Vagina (tissue), 2 donors: Measurements from ENCODE around the gene SUSD6. TPM values are rescaled to one million over a fixed set of nuclear protein-coding genes. Genes with fewer than 3 reads are reported as not detected.

Source experiments
- DNase-seq, 2 donors: peaks; one replicate each; pipeline ENCODE4 v3.0.0-alpha.2; 2017; ENCODE audit errors: extremely low spot score in 2 of 2
- H3K27ac ChIP-seq: fragments of 200-600 bp; sonication (generic); one replicate; pipeline ENCODE4 v1.5.1; 2019
- H3K27me3 ChIP-seq: fragments of 200-600 bp; sonication (generic); one replicate; pipeline ENCODE4 v1.5.1; 2019
- H3K36me3 ChIP-seq, 2 donors: fragments of 200-600 bp; sonication (generic); one replicate each; pipeline ENCODE4 v1.5.1; 2017 to 2019
- H3K4me1 ChIP-seq: fragments of 200-600 bp; sonication (generic); one replicate; pipeline ENCODE4 v1.5.1; 2019
- H3K4me3 ChIP-seq, 2 donors: fragments of 200-600 bp; sonication (generic); 1 replicate in 1 of 2; 2 replicates in 1 of 2; pipeline ENCODE4 v1.5.1; 2016 to 2019
- H3K9me3 ChIP-seq: fragments of 200-600 bp; sonication (generic); one replicate; pipeline ENCODE4 v1.5.1; 2019
- CTCF ChIP-seq, 3 experiments: fragments of 450-650 bp in 2 of 3; fragments of 200-600 bp in 1 of 3; sonication (generic) in 1 of 3; IDR thresholded peaks; one replicate each; pipeline ENCODE4 v1.5.1; 2017 to 2019; ENCODE audit warnings: antibody characterized with exemption in 3 of 3, mild to moderate bottlenecking in 2 of 3, moderate library complexity in 2 of 3
- POLR2A ChIP-seq, 2 donors: fragments of 450-650 bp; IDR thresholded peaks; one replicate each; pipeline ENCODE4 v1.6.1; 2017; ENCODE audit warnings: antibody characterized with exemption in 2 of 2, mild to moderate bottlenecking in 2 of 2, moderate library complexity in 2 of 2
- POLR2AphosphoS5 ChIP-seq, 2 donors: sonication (generic); formaldehyde crosslinking; IDR thresholded peaks; one replicate each; pipeline ENCODE4 v1.9.0; 2017; ENCODE audit warnings: antibody characterized with exemption in 2 of 2, mild to moderate bottlenecking in 2 of 2, low read depth in 1 of 2; ENCODE audit not compliant: insufficient read depth in 1 of 2
- intact Hi-C: fragments of 100-400 bp; cut with DNase I; formaldehyde crosslinking; loops from one replicate; pipeline ENCODE4 v1.15.1; 2023
- total RNA-seq: library from RNA; depleted of rRNA; stranded (reverse); fragments of >200 nt; gene quantifications from one replicate; pipeline ENCODE4 v1.2.3, GENCODE V29; 2016

Gene SUSD6
- total RNA-seq, 1 donor from 2014 or later, result 36.6 TPM

DNA sequence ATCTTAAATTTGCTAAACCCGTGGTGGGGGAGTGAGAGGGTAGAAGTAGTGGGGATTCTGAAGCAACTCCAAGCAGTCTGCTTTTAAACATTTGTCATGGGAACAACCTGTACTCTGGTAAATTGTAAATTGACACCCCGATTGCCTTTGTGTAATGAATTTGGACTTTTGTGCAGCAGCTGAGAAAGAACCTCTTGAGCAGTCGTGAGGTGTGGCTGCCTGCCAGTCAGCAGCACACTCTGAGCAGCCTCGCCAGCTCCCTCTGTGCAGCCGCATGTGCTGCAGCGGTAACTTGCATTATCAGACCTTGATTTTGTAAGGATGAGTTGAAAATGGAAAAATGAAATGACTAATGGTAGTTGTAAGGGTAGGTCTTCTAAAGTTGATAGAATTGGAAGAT is 74.3 kb downstream of the SUSD6 start:
- intact Hi-C loops, result no loop called here
- TF ChIP-seq POLR2AphosphoS5 (IDR thresholded peaks at IDR 0.05; ENCODE audit: insufficient read depth in 1 of 2, low read depth in 1 of 2) (peak; percentile 11 to 62), CTCF (IDR thresholded peaks at IDR 0.05) (no peak)
- peak overlapping the region; percentile 5 for H3K27ac ChIP-seq
- peaks cover 63% of the 10 kb centered on the region for H3K4me1 ChIP-seq
- no peaks in the 10 kb centered on the region for H3K36me3 ChIP-seq
- no peaks in the 10 kb centered on the region for H3K27me3 ChIP-seq
- DNase-seq, result no peak
- no peaks in the 10 kb centered on the region for H3K9me3 ChIP-seq
- no peak overlapping the region for H3K4me3 ChIP-seq

DNA sequence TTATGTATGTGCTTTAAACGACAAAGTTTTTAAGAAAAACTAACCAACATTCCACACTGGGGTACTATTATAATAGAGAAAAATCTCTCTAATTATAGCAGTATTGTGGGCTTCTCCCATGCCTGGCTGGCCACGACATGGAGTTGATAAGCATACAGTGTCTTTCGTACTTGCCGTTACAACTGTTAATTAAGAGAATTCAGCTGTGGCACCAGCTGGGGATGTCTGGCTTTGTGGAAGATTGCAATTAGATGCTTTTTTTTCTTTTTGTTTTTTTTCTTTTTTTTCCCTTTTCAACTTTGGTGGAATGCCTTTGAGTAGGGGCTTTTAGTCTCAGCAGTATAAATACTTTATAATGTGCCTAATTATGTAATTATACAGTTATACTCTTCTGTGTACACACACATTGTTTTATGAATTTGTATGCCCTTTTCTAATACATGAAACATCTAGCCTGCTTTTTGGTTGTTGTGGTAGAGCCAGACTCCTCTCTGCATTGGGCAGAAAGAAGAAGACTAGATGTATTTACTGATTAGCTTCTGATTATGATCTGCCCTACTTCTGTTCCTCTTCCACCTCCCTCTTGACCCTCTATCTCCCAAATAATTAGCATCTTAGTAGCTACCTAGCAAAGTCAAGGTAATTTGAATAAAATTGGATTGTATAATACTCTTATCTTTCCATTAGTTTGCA is 76.4 kb downstream of the SUSD6 start:
- peaks cover 55% of the 10 kb centered on the region for H3K4me1 ChIP-seq
- DNase-seq, result no peak
- TF ChIP-seq CTCF (IDR thresholded peaks at IDR 0.05), result no peak
- TF ChIP-seq POLR2A (IDR thresholded peaks at IDR 0.05), result no peak
- TF ChIP-seq POLR2AphosphoS5 (IDR thresholded peaks at IDR 0.05; ENCODE audit: insufficient read depth in 1 of 2, low read depth in 1 of 2), result no peak

DNA sequence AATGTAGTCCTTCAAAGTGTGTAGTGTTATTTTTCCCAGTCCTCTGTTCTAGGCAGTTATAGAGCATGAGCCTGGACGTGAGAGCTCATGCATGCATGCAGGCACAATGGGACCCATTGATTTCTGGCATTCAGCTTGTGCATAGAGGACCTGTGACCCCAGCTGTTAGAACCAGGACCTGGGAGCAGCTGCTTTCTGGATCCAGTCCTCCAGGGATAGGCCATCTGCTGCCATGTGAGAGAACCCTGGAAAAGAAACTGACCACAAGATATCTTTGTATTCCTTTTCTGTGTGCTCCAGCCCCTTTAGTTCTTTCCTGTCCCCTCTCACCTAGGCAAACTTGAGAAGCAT is 76.9 kb downstream of the SUSD6 start:
- Histone ChIP-seq H3K36me3 (no peaks in the 10 kb centered on the region), H3K27me3 (no peaks in the 10 kb centered on the region), H3K9me3 (no peaks in the 10 kb centered on the region), H3K4me3 (no peak overlapping the region), H3K27ac (no peak overlapping the region), H3K4me1 (peaks cover 55% of the 10 kb centered on the region)
- DNase-seq, result no peak
- intact Hi-C loops, result no loop called here
- no peak for TF ChIP-seq POLR2AphosphoS5 (IDR thresholded peaks at IDR 0.05; ENCODE audit: insufficient read depth in 1 of 2, low read depth in 1 of 2)
- no peak for TF ChIP-seq POLR2A (IDR thresholded peaks at IDR 0.05)
- no peak for TF ChIP-seq CTCF (IDR thresholded peaks at IDR 0.05)

More for the DNA sequence above, 76.4 kb downstream of the SUSD6 start:
- no peaks in the 10 kb centered on the region for H3K9me3 ChIP-seq
- no peaks in the 10 kb centered on the region for H3K27me3 ChIP-seq
- no peak overlapping the region for H3K4me3 ChIP-seq
- H3K36me3 ChIP-seq, result no peaks in the 10 kb centered on the region
- intact Hi-C loops, result no loop called here
- H3K27ac ChIP-seq, result no peak overlapping the region

GRCh38 chr14:69690042-69690441 is 78.6 kb downstream of the SUSD6 start:
- intact Hi-C loops, result no loop called here
- no peak for DNase-seq
- Histone ChIP-seq H3K4me3 (no peak overlapping the region), H3K27ac (no peak overlapping the region), H3K9me3 (no peaks in the 10 kb centered on the region), H3K36me3 (no peaks in the 10 kb centered on the region), H3K27me3 (no peaks in the 10 kb centered on the region), H3K4me1 (peaks cover 55% of the 10 kb centered on the region)
- TF ChIP-seq POLR2A (IDR thresholded peaks at IDR 0.05) (no peak), CTCF (IDR thresholded peaks at IDR 0.05) (no peak), POLR2AphosphoS5 (IDR thresholded peaks at IDR 0.05; ENCODE audit: insufficient read depth in 1 of 2, low read depth in 1 of 2) (no peak)

GRCh38 chr14:69692594-69692993 is 81.2 kb downstream of the SUSD6 start:
- no peak for DNase-seq
- H3K9me3 ChIP-seq, result no peaks in the 10 kb centered on the region
- H3K4me1 ChIP-seq, result peaks cover 57% of the 10 kb centered on the region
- H3K27ac ChIP-seq, result peak overlapping the region; percentile 49
- no peaks in the 10 kb centered on the region for H3K36me3 ChIP-seq
- H3K27me3 ChIP-seq, result no peaks in the 10 kb centered on the region
- TF ChIP-seq CTCF (IDR thresholded peaks at IDR 0.05), result no peak
- TF ChIP-seq POLR2A (IDR thresholded peaks at IDR 0.05), result no peak
- no peak for TF ChIP-seq POLR2AphosphoS5 (IDR thresholded peaks at IDR 0.05; ENCODE audit: insufficient read depth in 1 of 2, low read depth in 1 of 2)
- intact Hi-C loops, result no loop called here
- no peak overlapping the region for H3K4me3 ChIP-seq
